Liver (tissue), 9 donors: ENCODE results near the gene CAMK1G. TPM values are rescaled to one million over a fixed set of nuclear protein-coding genes. Genes with fewer than 3 reads are reported as not detected.

Experiments used
- DNase-seq: peaks from one replicate; pipeline ENCODE4 v3.0.0-alpha.2; 2017; ENCODE audit warnings: low spot score
- H3K27ac ChIP-seq, 2 donors: one replicate each; pipeline ENCODE4 v1.7.0; 2013; ENCODE audit warnings: inconsistent platforms in 2 of 2, low read length in 2 of 2, control low read depth in 1 of 2, low read depth in 1 of 2, mild to moderate bottlenecking in 1 of 2
- H3K27me3 ChIP-seq, 4 donors: one replicate each; pipeline versions ENCODE4 v1.6.1 to v1.7.0; 2013; ENCODE audit warnings: low read length in 3 of 4, inconsistent platforms in 1 of 4, mild to moderate bottlenecking in 1 of 4, moderate library complexity in 1 of 4; ENCODE audit not compliant: control insufficient read depth in 4 of 4, insufficient read depth in 4 of 4
- H3K36me3 ChIP-seq, 4 donors: one replicate each; pipeline versions ENCODE4 v1.6.1 to v1.7.0; 2013; ENCODE audit warnings: low read length in 3 of 4, mild to moderate bottlenecking in 3 of 4, low read depth in 1 of 4, moderate library complexity in 1 of 4; ENCODE audit not compliant: control insufficient read depth in 4 of 4, insufficient read depth in 3 of 4
- H3K4me1 ChIP-seq, 4 donors: one replicate each; pipeline versions ENCODE4 v1.6.1 to v1.7.0; 2013; ENCODE audit warnings: low read length in 3 of 4, mild to moderate bottlenecking in 3 of 4, moderate library complexity in 1 of 4; ENCODE audit not compliant: control insufficient read depth in 4 of 4, insufficient read depth in 4 of 4
- H3K4me3 ChIP-seq, 3 donors: one replicate each; pipeline versions ENCODE4 v1.6.1 to v1.7.0; 2013; ENCODE audit warnings: low read length in 3 of 3, control low read depth in 1 of 3, low read depth in 1 of 3, mild to moderate bottlenecking in 1 of 3
- H3K9ac ChIP-seq, 2 donors: one replicate each; pipeline ENCODE4 v1.7.0; 2013; ENCODE audit warnings: low read length in 2 of 2, mild to moderate bottlenecking in 2 of 2, moderate library complexity in 2 of 2, control low read depth in 1 of 2, low read depth in 1 of 2
- H3K9me3 ChIP-seq, 4 donors: one replicate each; pipeline versions ENCODE4 v1.6.1 to v1.7.0; 2013; ENCODE audit warnings: low read length in 3 of 4; ENCODE audit not compliant: control insufficient read depth in 4 of 4
- EGR1 ChIP-seq, 2 donors: IDR thresholded peaks; 2 replicates each; pipeline ENCODE4 v1.6.1; 2016 to 2018; ENCODE audit warnings: antibody characterized with exemption in 2 of 2, low read depth in 2 of 2
- FOXA1 ChIP-seq: IDR thresholded peaks from 2 replicates; pipeline ENCODE4 v1.6.1; 2016; ENCODE audit warnings: antibody characterized with exemption
- FOXA2 ChIP-seq: IDR thresholded peaks from 2 replicates; pipeline ENCODE4 v1.6.1; 2016; ENCODE audit warnings: antibody characterized with exemption
- GABPA ChIP-seq, 2 donors: IDR thresholded peaks in 1 of 2; conservative IDR thresholded peaks in 1 of 2; 2 replicates each; pipeline ENCODE4 v1.6.1; 2016; ENCODE audit warnings: antibody characterized with exemption in 2 of 2, mild to moderate bottlenecking in 1 of 2, moderate library complexity in 1 of 2
- HNF4A ChIP-seq, 2 donors: conservative IDR thresholded peaks; 2 replicates each; pipeline ENCODE4 v1.6.1; 2016; ENCODE audit warnings: antibody characterized with exemption in 2 of 2, mild to moderate bottlenecking in 2 of 2
- JUND ChIP-seq, 2 donors: IDR thresholded peaks; 2 replicates each; pipeline ENCODE4 v1.6.1; 2016; ENCODE audit warnings: antibody characterized with exemption in 2 of 2
- NR2F2 ChIP-seq: IDR thresholded peaks from 2 replicates; pipeline ENCODE4 v1.6.1; 2016; ENCODE audit warnings: antibody characterized with exemption
- RAD21 ChIP-seq, 2 donors: IDR thresholded peaks; 2 replicates each; pipeline ENCODE4 v1.6.1; 2016; ENCODE audit warnings: antibody characterized with exemption in 2 of 2, mild to moderate bottlenecking in 2 of 2
- SP1 ChIP-seq: IDR thresholded peaks from 2 replicates; pipeline ENCODE4 v1.6.1; 2018; ENCODE audit warnings: antibody characterized with exemption, mild to moderate bottlenecking
- TAF1 ChIP-seq: conservative IDR thresholded peaks from 2 replicates; pipeline ENCODE4 v1.6.1; 2016; ENCODE audit warnings: antibody characterized with exemption, mild to moderate bottlenecking
- YY1 ChIP-seq: IDR thresholded peaks from 2 replicates; pipeline ENCODE4 v1.6.1; 2016; ENCODE audit warnings: antibody characterized with exemption, mild to moderate bottlenecking
- WGBS: extraction: QIAGEN DNeasy Blood & Tissue Kit; methylation state at CpG from one replicate; pipeline ENCODE4 v1.1.7; 2013; 5-methylcytosine and 5-hydroxymethylcytosine counted together
- polyA plus RNA-seq, 2 donors: library from polyadenylated mRNA; stranded (reverse) in 1 of 2; unstranded in 1 of 2; fragments of 200-250 nt in 1 of 2; fragments of >200 nt in 1 of 2; fragmentation: Nextera tagmentation in 1 of 2; extraction: Ambion mirVana in 1 of 2; gene quantifications; one replicate each; pipeline versions ENCODE4 v1.2.1 to v1.2.3, GENCODE V29; 2013 to 2015
- total RNA-seq, 2 donors: library from RNA; depleted of rRNA; stranded (reverse); fragments of >200 nt; gene quantifications; one replicate each; pipeline ENCODE4 v1.2.3, GENCODE V29; 2014
- TF ChIP-seq, protein P1 (sequence below): IDR thresholded peaks from 2 replicates; pipeline ENCODE4 v1.6.1; 2016; ENCODE audit warnings: antibody characterized with exemption
- TF ChIP-seq, protein P2 (sequence below): IDR thresholded peaks from 2 replicates; pipeline ENCODE4 v1.6.1; 2016; ENCODE audit warnings: antibody characterized with exemption
- TF ChIP-seq, protein P3 (sequence below): IDR thresholded peaks from 2 replicates; pipeline ENCODE4 v1.6.1; 2016; ENCODE audit warnings: antibody characterized with exemption, mild to moderate bottlenecking
- donor health status: healthy.
- donor health status: healthy.
- donor health status: healthy.
- donor health status: healthy.
- donor health status: healthy.

Gene CAMK1G
- total and polyA plus RNA-seq, 4 donors = 0.03 to 0.25 (median 0.14) TPM; not detected in 1

DNA sequence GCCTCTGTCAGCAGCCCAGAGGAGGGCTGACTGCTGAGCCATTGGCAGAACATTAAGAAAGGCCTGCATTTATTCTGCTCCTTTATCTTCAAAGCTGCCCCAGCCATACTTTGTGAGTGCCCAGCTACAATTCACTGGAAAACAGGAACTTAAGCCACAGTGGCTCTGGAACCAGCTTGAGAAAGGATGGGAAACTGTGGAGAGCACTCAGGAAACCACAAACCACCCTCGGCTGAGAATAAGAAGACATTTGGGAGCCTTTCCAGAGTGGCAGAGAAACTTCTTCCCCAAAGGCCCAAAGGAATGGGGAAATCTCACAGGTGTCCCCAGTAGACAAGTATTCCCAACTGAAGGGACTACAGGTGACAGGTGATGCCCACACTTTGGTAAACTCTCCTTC lies 66.9 kb downstream of the CAMK1G start:
- H3K9ac ChIP-seq = no peak overlapping the region
- H3K36me3 ChIP-seq = no peaks in the 10 kb centered on the region
- no peak for DNase-seq
- peak overlapping the region in 1 of 2 donors; percentile 38 for H3K27ac ChIP-seq
- WGBS = 79% methylated on average over 1 of the region's 1 CpG
- no peaks in the 10 kb centered on the region for H3K27me3 ChIP-seq
- no peak overlapping the region for H3K4me3 ChIP-seq
- H3K4me1 ChIP-seq = peaks cover 9 to 31% (median 24%) of the 10 kb centered on the region in 4 donors
- TF ChIP-seq RAD21 (IDR thresholded peaks at IDR 0.05) (no peak), HNF4A (conservative IDR thresholded peaks at IDR 0.05) (no peak), SP1 (no peak), TAF1 (no peak), GABPA (IDR thresholded peaks at IDR 0.05 in 1 of 2, conservative IDR thresholded peaks at IDR 0.05 in 1 of 2) (no peak), NR2F2 (no peak), YY1 (no peak), FOXA2 (no peak), JUND (IDR thresholded peaks at IDR 0.05) (no peak), EGR1 (IDR thresholded peaks at IDR 0.05; ENCODE audit: low read depth in 2 of 2) (no peak), FOXA1 (no peak)
- TF ChIP-seq, protein P1, sequence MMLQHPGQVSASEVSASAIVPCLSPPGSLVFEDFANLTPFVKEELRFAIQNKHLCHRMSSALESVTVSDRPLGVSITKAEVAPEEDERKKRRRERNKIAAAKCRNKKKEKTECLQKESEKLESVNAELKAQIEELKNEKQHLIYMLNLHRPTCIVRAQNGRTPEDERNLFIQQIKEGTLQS = no peak
- TF ChIP-seq, protein P2, sequence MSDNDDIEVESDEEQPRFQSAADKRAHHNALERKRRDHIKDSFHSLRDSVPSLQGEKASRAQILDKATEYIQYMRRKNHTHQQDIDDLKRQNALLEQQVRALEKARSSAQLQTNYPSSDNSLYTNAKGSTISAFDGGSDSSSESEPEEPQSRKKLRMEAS = no peak
- no peaks in the 10 kb centered on the region for H3K9me3 ChIP-seq

DNA sequence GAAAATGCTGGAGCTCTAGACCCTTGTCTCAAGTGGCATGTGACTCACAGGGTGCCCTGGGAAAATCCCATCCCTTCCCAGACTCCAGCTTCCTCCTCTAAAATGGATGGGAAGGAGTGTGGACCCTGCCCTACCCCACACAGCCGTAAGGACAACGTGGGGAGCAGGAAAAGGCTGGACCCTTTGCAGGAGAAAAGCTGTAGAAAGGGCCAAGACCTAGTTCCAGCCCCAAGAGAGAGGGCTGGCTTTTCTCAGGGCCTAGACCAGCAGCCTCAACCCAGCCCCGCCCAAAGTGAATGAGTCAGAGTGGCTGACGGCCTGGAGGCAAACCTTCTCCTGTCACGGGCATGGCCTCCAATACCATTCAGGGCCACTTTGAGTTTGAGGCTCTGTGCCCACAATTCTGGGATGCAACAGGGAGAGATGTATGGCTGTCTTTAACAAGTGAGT lies 67.6 kb downstream of the CAMK1G start:
- DNase-seq = no peak
- TF ChIP-seq TAF1 = no peak
- TF ChIP-seq, protein P1 = no peak
- TF ChIP-seq HNF4A (conservative IDR thresholded peaks at IDR 0.05) = no peak
- TF ChIP-seq RAD21 (IDR thresholded peaks at IDR 0.05) = no peak
- TF ChIP-seq GABPA (IDR thresholded peaks at IDR 0.05 in 1 of 2, conservative IDR thresholded peaks at IDR 0.05 in 1 of 2) = no peak
- TF ChIP-seq YY1 = no peak
- Histone ChIP-seq H3K4me3 (no peak overlapping the region), H3K27me3 (no peaks in the 10 kb centered on the region), H3K9me3 (no peaks in the 10 kb centered on the region), H3K9ac (no peak overlapping the region), H3K4me1 (peaks cover 14 to 38% (median 30%) of the 10 kb centered on the region in 4 donors), H3K36me3 (no peaks in the 10 kb centered on the region), H3K27ac (peak overlapping the region in 1 of 2 donors; percentile 38)
- 71% methylated on average over 5 of the region's 5 CpGs for WGBS

DNA sequence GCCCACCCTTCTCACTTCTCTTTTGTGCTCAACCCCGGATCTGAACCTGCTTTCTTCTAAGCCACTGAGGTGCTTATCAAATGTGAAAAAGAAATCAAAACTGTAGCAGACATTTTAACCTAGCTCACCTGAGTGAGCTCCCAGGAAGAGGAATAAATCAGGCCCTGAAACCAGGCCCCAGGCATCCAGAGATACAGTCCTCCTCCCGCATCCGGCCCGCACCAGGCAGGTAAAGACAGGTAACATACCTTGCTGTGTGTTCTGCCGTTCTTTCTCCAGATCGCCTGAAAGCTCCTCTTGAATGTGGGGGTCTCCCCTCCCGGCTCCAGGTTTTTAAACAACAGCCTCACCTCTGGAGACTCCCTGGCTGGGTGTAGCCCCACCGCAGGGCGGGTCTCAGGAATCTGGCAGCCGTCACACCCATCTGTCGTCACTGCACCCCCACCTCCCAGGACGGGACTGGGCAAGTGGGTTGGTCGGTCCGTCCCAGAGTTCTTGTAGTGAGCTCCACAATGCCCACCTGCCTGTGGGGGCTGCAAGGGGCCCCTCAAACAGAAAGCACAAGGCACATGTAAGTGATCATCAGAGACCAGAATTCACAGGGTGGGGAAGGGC lies 68.7 kb downstream of the CAMK1G start, which contains the start of gene LAMB3:
TSS of gene LAMB3 (minus strand) at position 305 of the 615 bp plus-strand sequence. CDS start 1,481 bp downstream, outside the sequence.
- Histone ChIP-seq H3K27me3 (no peaks in the 10 kb centered on the region), H3K4me1 (peaks cover 20 to 48% (median 40%) of the 10 kb centered on the region in 4 donors), H3K9ac (peak within 1 kb of the TSS in 1 of 2 donors; percentile 32), H3K4me3 (no peak within 1 kb of the TSS), H3K27ac (peak within 1 kb of the TSS; percentile 38 to 74), H3K36me3 (no peaks in the 10 kb centered on the region), H3K9me3 (no peaks in the 10 kb centered on the region)
- no peak for DNase-seq
- TF ChIP-seq, protein P3, sequence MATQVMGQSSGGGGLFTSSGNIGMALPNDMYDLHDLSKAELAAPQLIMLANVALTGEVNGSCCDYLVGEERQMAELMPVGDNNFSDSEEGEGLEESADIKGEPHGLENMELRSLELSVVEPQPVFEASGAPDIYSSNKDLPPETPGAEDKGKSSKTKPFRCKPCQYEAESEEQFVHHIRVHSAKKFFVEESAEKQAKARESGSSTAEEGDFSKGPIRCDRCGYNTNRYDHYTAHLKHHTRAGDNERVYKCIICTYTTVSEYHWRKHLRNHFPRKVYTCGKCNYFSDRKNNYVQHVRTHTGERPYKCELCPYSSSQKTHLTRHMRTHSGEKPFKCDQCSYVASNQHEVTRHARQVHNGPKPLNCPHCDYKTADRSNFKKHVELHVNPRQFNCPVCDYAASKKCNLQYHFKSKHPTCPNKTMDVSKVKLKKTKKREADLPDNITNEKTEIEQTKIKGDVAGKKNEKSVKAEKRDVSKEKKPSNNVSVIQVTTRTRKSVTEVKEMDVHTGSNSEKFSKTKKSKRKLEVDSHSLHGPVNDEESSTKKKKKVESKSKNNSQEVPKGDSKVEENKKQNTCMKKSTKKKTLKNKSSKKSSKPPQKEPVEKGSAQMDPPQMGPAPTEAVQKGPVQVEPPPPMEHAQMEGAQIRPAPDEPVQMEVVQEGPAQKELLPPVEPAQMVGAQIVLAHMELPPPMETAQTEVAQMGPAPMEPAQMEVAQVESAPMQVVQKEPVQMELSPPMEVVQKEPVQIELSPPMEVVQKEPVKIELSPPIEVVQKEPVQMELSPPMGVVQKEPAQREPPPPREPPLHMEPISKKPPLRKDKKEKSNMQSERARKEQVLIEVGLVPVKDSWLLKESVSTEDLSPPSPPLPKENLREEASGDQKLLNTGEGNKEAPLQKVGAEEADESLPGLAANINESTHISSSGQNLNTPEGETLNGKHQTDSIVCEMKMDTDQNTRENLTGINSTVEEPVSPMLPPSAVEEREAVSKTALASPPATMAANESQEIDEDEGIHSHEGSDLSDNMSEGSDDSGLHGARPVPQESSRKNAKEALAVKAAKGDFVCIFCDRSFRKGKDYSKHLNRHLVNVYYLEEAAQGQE = no peak
- 77% methylated on average over 14 of the region's 14 CpGs for WGBS
